Loucy (cell line): ENCODE results near the gene AKAP6.
A peak's percentile ranks its signal among the peaks of the same experiment; 100 is the strongest.

Source experiments
- H2AFZ ChIP-seq: fragments of 200-600 bp; sonication (generic); 2 replicates; pipeline ENCODE4 v1.6.0; 2016; ENCODE audit warnings: antibody characterized with exemption, mild to moderate bottlenecking, low read length, moderate library complexity
- H3F3A ChIP-seq: fragments of 200-600 bp; 2 replicates; pipeline ENCODE4 v1.6.0; 2016; ENCODE audit warnings: antibody characterized with exemption, low read depth, mild to moderate bottlenecking
- H3K27me3 ChIP-seq: fragments of 200-600 bp; sonication (generic); 2 replicates; pipeline ENCODE4 v1.6.1; 2014; ENCODE audit warnings: low read length, mild to moderate bottlenecking; ENCODE audit not compliant: insufficient read depth, poor library complexity, severe bottlenecking
- H3K36me3 ChIP-seq: fragments of 200-600 bp; sonication (generic); 2 replicates; pipeline ENCODE4 v1.6.1; 2016; ENCODE audit warnings: low read length; ENCODE audit not compliant: insufficient read depth
- H3K4me1 ChIP-seq: fragments of 200-600 bp; sonication (generic); 2 replicates; pipeline ENCODE4 v1.5.1; 2014; ENCODE audit warnings: low read length, mild to moderate bottlenecking; ENCODE audit not compliant: insufficient read depth, poor library complexity, severe bottlenecking
- H3K4me2 ChIP-seq: fragments of 200-600 bp; sonication (generic); 2 replicates; pipeline ENCODE4 v1.6.0; 2014; ENCODE audit warnings: antibody characterized with exemption, low read length, low read depth, mild to moderate bottlenecking; ENCODE audit not compliant: poor library complexity, severe bottlenecking
- H3K4me3 ChIP-seq: fragments of 200-600 bp; sonication (generic); 2 replicates; pipeline ENCODE4 v1.5.1; 2014; ENCODE audit warnings: low read length, mild to moderate bottlenecking, mixed read lengths; ENCODE audit not compliant: poor library complexity, severe bottlenecking
- H3K79me2 ChIP-seq: fragments of 200-600 bp; sonication (generic); 2 replicates; pipeline ENCODE4 v1.6.1; 2014; ENCODE audit warnings: low read length; ENCODE audit not compliant: insufficient read depth
- H3K9ac ChIP-seq: fragments of 200-600 bp; sonication (generic); 2 replicates; pipeline ENCODE4 v1.6.0; 2014; ENCODE audit warnings: mild to moderate bottlenecking, low read depth, low read length, moderate library complexity; ENCODE audit not compliant: poor library complexity, severe bottlenecking
- H3K9me2 ChIP-seq: fragments of 200-600 bp; sonication (generic); replicated peaks from 2 replicates; pipeline ENCODE4 v1.6.1; 2016; ENCODE audit warnings: low read depth, low read length, mixed read lengths
- H3K9me3 ChIP-seq: fragments of 200-600 bp; sonication (generic); 2 replicates; pipeline ENCODE4 v1.6.1; 2014; ENCODE audit warnings: mild to moderate bottlenecking, antibody characterized with exemption, low read length, low read depth; ENCODE audit not compliant: insufficient read depth
- H4K20me1 ChIP-seq: fragments of 200-600 bp; sonication (generic); 2 replicates; pipeline ENCODE4 v1.6.0; 2014; ENCODE audit warnings: antibody characterized with exemption, low read length, mild to moderate bottlenecking; ENCODE audit not compliant: insufficient read depth, poor library complexity, severe bottlenecking
- CTCF ChIP-seq: fragments of 200-600 bp; sonication (generic); conservative IDR thresholded peaks from 2 replicates; pipeline ENCODE4 v1.5.1; 2014; ENCODE audit warnings: mild to moderate bottlenecking, antibody characterized with exemption, low read length
- EZH2phosphoT487 ChIP-seq: fragments of 200-600 bp; IDR thresholded peaks from 2 replicates; pipeline ENCODE4 v1.6.1; 2018; ENCODE audit warnings: antibody characterized with exemption, mild to moderate bottlenecking, moderate library complexity, borderline replicate concordance

Gene AKAP6

GRCh38 chr14:32564596-32564995 lies 235.5 kb downstream of the AKAP6 start:
- H3K4me3 ChIP-seq, result peak overlapping the region; percentile 35
- no peaks in the 10 kb centered on the region for H3K27me3 ChIP-seq
- 0 out of 2 replicates have a peak, but pooled peaks cover 3% of the 10 kb centered on the region for H3F3A ChIP-seq
- no peaks in the 10 kb centered on the region for H3K9me3 ChIP-seq
- TF ChIP-seq EZH2phosphoT487 (no peak), CTCF (no peak)
- H3K79me2 ChIP-seq, result no peaks in the 10 kb centered on the region
- H3K4me2 ChIP-seq, result peak overlapping the region; percentile 57
- no peaks in the 10 kb centered on the region for H3K9me2 ChIP-seq
- no peak overlapping the region for H2AFZ ChIP-seq
- H3K9ac ChIP-seq, result no peak overlapping the region
- no peaks in the 10 kb centered on the region for H4K20me1 ChIP-seq
- H3K4me1 ChIP-seq, result peaks cover 18% of the 10 kb centered on the region
- H3K36me3 ChIP-seq, result no peaks in the 10 kb centered on the region

GRCh38 chr14:32565256-32565655 lies 236.2 kb downstream of the AKAP6 start:
- Histone ChIP-seq H3K36me3 (no peaks in the 10 kb centered on the region), H2AFZ (0 out of 2 replicates have a peak overlapping the region, but pooled peaks have one; percentile 21), H3K9me2 (no peaks in the 10 kb centered on the region), H3K4me3 (peak overlapping the region; percentile 19), H3K9me3 (no peaks in the 10 kb centered on the region), H3K4me2 (peak overlapping the region; percentile 57), H4K20me1 (no peaks in the 10 kb centered on the region), H3K79me2 (no peaks in the 10 kb centered on the region), H3K27me3 (no peaks in the 10 kb centered on the region), H3K4me1 (peaks cover 18% of the 10 kb centered on the region), H3F3A (0 out of 2 replicates have a peak, but pooled peaks cover 3% of the 10 kb centered on the region), H3K9ac (no peak overlapping the region)
- TF ChIP-seq CTCF (no peak), EZH2phosphoT487 (no peak)

- Histone ChIP-seq H3K27me3 (no peaks in the 10 kb centered on the region), H3K4me1 (peaks cover 18% of the 10 kb centered on the region), H2AFZ (no peak overlapping the region), H3K9me3 (no peaks in the 10 kb centered on the region), H3K36me3 (no peaks in the 10 kb centered on the region), H4K20me1 (no peaks in the 10 kb centered on the region), H3K9ac (no peak overlapping the region), H3K4me2 (no peak overlapping the region), H3K9me2 (no peaks in the 10 kb centered on the region), H3F3A (0 out of 2 replicates have a peak, but pooled peaks cover 3% of the 10 kb centered on the region), H3K4me3 (no peak overlapping the region), H3K79me2 (no peaks in the 10 kb centered on the region)
- TF ChIP-seq CTCF (no peak), EZH2phosphoT487 (no peak)
These were observed 238.7 kb downstream of the AKAP6 start for GRCh38 chr14:32567543-32568384.
